ENCODE measurements around the gene TTYH3. TPM values are rescaled to one million over a fixed set of nuclear protein-coding genes. Genes with fewer than 3 reads are reported as not detected.

The TTYH3 gene
- total and polyA plus RNA-seq, 2 experiments from 2014 or later, result 46.3 to 108 TPM

DNA sequence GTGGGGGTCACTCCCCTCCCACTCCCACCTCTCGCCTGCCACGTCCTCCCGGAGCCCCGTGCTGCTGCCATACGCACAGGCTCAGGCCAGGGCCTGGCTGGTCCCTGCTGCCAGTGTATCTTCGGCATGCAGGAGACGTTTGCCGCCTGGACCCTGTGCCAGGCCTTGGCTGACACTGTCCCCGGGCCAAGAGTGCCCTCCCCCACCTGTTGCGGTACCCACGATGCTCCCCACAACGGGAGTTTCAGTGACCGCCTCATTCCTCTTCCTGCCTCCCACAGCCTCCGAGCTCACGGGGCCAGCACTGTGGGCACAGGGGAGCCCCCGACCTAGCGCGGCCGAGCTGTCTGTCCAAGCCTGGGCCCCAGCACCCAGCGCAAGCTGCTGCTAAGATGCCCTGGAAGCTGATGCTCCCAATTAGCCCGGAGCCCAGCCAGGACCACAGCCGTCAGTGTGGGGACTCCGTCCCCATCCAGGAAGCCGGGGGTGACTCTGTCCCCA, 7.4 kb downstream of the TTYH3 start:
- no peak overlapping the region for H3K4me2 ChIP-seq
- H3K4me3 ChIP-seq, result no peak overlapping the region
- H3K27me3 ChIP-seq, result no peaks in the 10 kb centered on the region
- TF ChIP-seq EZH2 (IDR thresholded peaks at IDR 0.05; ENCODE audit: borderline replicate concordance) (no peak), EZH2phosphoT487 (IDR thresholded peaks at IDR 0.05; ENCODE audit: low read depth, severe bottlenecking, unreplicated experiment) (no peak)
- TF ChIP-seq, protein P1, sequence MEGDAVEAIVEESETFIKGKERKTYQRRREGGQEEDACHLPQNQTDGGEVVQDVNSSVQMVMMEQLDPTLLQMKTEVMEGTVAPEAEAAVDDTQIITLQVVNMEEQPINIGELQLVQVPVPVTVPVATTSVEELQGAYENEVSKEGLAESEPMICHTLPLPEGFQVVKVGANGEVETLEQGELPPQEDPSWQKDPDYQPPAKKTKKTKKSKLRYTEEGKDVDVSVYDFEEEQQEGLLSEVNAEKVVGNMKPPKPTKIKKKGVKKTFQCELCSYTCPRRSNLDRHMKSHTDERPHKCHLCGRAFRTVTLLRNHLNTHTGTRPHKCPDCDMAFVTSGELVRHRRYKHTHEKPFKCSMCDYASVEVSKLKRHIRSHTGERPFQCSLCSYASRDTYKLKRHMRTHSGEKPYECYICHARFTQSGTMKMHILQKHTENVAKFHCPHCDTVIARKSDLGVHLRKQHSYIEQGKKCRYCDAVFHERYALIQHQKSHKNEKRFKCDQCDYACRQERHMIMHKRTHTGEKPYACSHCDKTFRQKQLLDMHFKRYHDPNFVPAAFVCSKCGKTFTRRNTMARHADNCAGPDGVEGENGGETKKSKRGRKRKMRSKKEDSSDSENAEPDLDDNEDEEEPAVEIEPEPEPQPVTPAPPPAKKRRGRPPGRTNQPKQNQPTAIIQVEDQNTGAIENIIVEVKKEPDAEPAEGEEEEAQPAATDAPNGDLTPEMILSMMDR (IDR thresholded peaks at IDR 0.05; ENCODE audit: poor library complexity), result no peak
- peaks cover 91% of the 10 kb centered on the region for H4K20me1 ChIP-seq (ENCODE audit: insufficient read depth, poor library complexity, severe bottlenecking)
- H3K9me3 ChIP-seq (ENCODE audit: low read depth), result no peaks in the 10 kb centered on the region
- peaks cover 73% of the 10 kb centered on the region for H3K4me1 ChIP-seq (ENCODE audit: insufficient read depth)
- no peaks in the 10 kb centered on the region for H3K9me2 ChIP-seq (replicated peaks; ENCODE audit: insufficient read depth)
- no peaks in the 10 kb centered on the region for H3K36me3 ChIP-seq (replicated peaks; ENCODE audit: insufficient read depth, low read depth)
- peaks cover 97% of the 10 kb centered on the region for H3K79me2 ChIP-seq
- DNase-seq (ENCODE audit: low spot score), result no peak
- no peak overlapping the region for H2AFZ ChIP-seq
- WGBS (ENCODE audit: low lambda C conversion rate, missing lambda C conversion rate), result 91% methylated on average over 24 of the region's 24 CpGs
- peak overlapping the region; percentile 85 for H3K27ac ChIP-seq

DNA sequence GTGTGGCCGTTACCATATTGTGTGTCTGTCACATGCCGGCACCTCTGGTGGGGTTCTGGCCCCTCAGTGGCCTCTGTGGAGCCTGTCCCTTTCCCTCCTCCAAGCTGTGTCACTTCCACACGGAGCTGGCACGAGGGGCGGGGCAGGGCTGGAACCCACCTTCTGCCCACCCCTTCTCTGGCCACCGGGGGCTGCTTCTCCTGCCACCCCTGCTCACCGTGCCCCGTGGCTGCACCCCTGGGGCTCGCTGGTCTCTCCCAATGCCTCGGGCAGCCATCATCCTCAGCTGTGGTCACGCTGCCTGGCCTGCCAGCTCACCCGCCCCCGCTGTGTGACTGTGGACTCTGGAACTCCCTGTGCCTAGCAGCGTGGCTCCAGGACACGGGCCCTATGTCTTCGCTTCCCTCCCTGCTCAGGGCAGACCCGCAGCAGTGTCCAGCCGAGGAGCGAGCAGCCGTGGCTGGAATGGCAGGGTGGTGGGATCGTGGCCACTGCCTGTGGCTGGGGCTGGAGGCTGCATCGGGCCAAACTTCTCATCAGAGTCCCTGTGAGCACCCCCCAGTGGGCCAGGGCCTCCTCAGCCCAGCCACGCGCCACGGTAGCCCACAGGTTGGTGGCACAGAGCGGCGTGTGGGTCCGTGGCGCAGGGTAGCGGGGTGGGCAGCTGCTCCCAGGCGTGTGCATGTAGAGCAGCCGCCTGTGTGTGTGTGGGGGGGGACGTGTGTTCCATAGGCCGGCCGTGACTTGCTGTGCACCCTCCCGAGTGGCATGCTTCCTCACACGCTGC, 8.1 kb downstream of the TTYH3 start:
- Histone ChIP-seq H3K27me3 (no peaks in the 10 kb centered on the region), H3K27ac (no peak overlapping the region), H2AFZ (no peak overlapping the region), H3K4me3 (no peak overlapping the region), H3K79me2 (peaks cover 97% of the 10 kb centered on the region), H3K36me3 (replicated peaks; ENCODE audit: insufficient read depth, low read depth) (no peaks in the 10 kb centered on the region), H3K4me2 (no peak overlapping the region), H3K9me2 (replicated peaks; ENCODE audit: insufficient read depth) (no peaks in the 10 kb centered on the region), H3K9me3 (ENCODE audit: low read depth) (no peaks in the 10 kb centered on the region), H4K20me1 (ENCODE audit: insufficient read depth, poor library complexity, severe bottlenecking) (peaks cover 91% of the 10 kb centered on the region), H3K4me1 (ENCODE audit: insufficient read depth) (peaks cover 71% of the 10 kb centered on the region)
- 93% methylated on average over 32 of the region's 37 CpGs for WGBS (ENCODE audit: low lambda C conversion rate, missing lambda C conversion rate)
- TF ChIP-seq EZH2 (IDR thresholded peaks at IDR 0.05; ENCODE audit: borderline replicate concordance) (no peak), EZH2phosphoT487 (IDR thresholded peaks at IDR 0.05; ENCODE audit: low read depth, severe bottlenecking, unreplicated experiment) (no peak)
- TF ChIP-seq, protein P1 (IDR thresholded peaks at IDR 0.05; ENCODE audit: poor library complexity), result no peak
- no peak for DNase-seq (ENCODE audit: low spot score)

DNA sequence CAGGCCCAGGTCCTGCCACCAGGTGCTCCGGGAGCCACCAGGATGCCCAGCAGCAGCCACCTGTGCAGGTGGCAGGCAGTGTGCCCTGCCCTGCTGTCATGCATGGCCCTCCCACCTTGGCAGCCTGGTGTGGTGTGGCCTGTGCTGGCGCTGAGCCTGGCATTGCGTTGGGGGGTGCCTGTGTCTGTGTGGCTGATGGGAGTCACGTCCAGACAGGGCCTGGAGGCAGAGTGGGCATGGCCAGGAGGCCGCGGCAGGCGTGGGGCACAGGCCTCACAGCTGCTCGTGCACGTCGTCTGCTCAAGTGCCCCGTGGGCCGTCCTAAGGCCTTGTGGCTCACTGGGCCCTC, 8.7 kb downstream of the TTYH3 start:
- DNase-seq (ENCODE audit: low spot score), result no peak
- Histone ChIP-seq H3K9me3 (ENCODE audit: low read depth) (no peaks in the 10 kb centered on the region), H3K9me2 (replicated peaks; ENCODE audit: insufficient read depth) (no peaks in the 10 kb centered on the region), H3K79me2 (peaks cover 97% of the 10 kb centered on the region), H3K27me3 (no peaks in the 10 kb centered on the region), H3K36me3 (replicated peaks; ENCODE audit: insufficient read depth, low read depth) (no peaks in the 10 kb centered on the region), H3K27ac (peak overlapping the region; percentile 90), H3K4me2 (no peak overlapping the region), H3K4me1 (ENCODE audit: insufficient read depth) (peaks cover 66% of the 10 kb centered on the region), H3K4me3 (no peak overlapping the region), H2AFZ (no peak overlapping the region), H4K20me1 (ENCODE audit: insufficient read depth, poor library complexity, severe bottlenecking) (peaks cover 91% of the 10 kb centered on the region)
- WGBS (ENCODE audit: low lambda C conversion rate, missing lambda C conversion rate), result 86% methylated on average over 9 of the region's 12 CpGs
- TF ChIP-seq EZH2phosphoT487 (IDR thresholded peaks at IDR 0.05; ENCODE audit: low read depth, severe bottlenecking, unreplicated experiment) (no peak), EZH2 (IDR thresholded peaks at IDR 0.05; ENCODE audit: borderline replicate concordance) (no peak)
- TF ChIP-seq, protein P1 (IDR thresholded peaks at IDR 0.05; ENCODE audit: poor library complexity), result no peak

Data from hepatocyte (in vitro differentiated cells).